ENCODE data around the gene SLC46A2. TPM values are rescaled to one million over a fixed set of nuclear protein-coding genes. Genes with fewer than 3 reads are reported as not detected.

SLC46A2 gene
- polyA plus RNA-seq, 1 donor from 2014 or later, result not detected

DNA sequence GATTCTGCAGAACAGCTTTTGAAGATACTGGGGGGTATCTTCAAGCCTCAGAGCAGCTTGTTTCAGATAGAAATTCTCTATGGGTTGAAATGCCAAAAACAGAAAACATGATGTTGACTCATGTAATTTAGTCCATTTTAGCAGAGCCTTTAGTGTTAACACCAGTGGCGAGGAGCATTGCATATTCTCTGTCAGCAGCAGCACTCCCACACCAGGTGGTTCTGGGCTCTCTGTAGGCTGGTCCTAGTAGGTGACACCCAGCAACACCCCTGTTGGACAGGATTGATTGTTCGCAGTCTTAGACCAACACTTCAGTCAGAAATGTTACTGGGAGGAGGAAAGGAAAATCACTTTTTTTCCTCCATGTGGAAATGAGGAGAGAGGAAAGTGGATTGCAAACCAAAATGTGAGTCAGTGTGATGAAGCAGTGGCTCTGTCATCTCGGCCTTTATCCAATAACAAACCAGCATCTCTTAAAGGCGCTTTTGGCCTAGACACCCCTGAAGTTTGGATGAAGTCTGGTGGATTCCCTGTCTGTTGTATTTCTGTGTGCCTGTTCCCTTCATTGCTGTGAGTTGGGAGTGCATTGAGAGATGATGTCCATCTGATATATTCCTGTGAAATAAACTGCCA lies 16.8 kb downstream of the SLC46A2 start:
- Histone ChIP-seq H3K27ac (ENCODE audit: low read length) (no peak overlapping the region), H3K9ac (ENCODE audit: low read length) (no peak overlapping the region)

DNA sequence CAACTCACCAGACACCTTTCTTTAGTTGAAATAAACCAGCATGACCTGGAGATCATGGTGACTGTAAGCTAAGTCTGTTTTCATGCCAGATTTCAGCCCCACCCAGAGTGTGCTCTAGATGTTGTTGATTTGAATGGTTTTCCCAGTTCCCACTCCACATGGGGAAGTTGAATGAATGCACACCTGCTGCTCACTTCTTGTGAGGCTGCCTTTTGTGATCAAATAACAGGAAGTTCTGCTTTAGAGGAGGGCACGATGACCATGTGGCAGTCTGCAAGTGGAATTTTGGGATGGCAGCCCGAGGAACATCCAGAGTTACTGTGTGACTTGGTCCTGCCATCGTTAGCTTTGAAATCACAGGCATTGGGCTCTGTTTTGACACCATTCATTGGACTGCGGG lies 18.7 kb downstream of the SLC46A2 start:
- H3K36me3 ChIP-seq (ENCODE audit: insufficient read depth, low read length), result peaks cover 4% of the 10 kb centered on the region
- no peak overlapping the region for H2AFZ ChIP-seq (ENCODE audit: low read depth, low read length)
- no peaks in the 10 kb centered on the region for H4K20me1 ChIP-seq (ENCODE audit: insufficient read depth)
- no peaks in the 10 kb centered on the region for H3K9me3 ChIP-seq (ENCODE audit: low read length)
- H3K27ac ChIP-seq (ENCODE audit: low read length), result no peak overlapping the region
- H3K79me2 ChIP-seq (replicated peaks; ENCODE audit: insufficient read depth, low read length), result no peaks in the 10 kb centered on the region
- H3K4me3 ChIP-seq (ENCODE audit: low read length), result no peak overlapping the region
- H3K9ac ChIP-seq (ENCODE audit: low read length), result no peak overlapping the region
- no peak overlapping the region for H3K4me2 ChIP-seq (ENCODE audit: low read length)
- no peak for TF ChIP-seq SMC3 (conservative IDR thresholded peaks at IDR 0.05; ENCODE audit: poor library complexity)
- TF ChIP-seq, protein P1, sequence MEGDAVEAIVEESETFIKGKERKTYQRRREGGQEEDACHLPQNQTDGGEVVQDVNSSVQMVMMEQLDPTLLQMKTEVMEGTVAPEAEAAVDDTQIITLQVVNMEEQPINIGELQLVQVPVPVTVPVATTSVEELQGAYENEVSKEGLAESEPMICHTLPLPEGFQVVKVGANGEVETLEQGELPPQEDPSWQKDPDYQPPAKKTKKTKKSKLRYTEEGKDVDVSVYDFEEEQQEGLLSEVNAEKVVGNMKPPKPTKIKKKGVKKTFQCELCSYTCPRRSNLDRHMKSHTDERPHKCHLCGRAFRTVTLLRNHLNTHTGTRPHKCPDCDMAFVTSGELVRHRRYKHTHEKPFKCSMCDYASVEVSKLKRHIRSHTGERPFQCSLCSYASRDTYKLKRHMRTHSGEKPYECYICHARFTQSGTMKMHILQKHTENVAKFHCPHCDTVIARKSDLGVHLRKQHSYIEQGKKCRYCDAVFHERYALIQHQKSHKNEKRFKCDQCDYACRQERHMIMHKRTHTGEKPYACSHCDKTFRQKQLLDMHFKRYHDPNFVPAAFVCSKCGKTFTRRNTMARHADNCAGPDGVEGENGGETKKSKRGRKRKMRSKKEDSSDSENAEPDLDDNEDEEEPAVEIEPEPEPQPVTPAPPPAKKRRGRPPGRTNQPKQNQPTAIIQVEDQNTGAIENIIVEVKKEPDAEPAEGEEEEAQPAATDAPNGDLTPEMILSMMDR (IDR thresholded peaks at IDR 0.05; ENCODE audit: poor library complexity, severe bottlenecking), result no peak
- TF ChIP-seq POLR2AphosphoS5 (IDR thresholded peaks at IDR 0.05), result no peak
- no peak for TF ChIP-seq EZH2 (IDR thresholded peaks at IDR 0.05; ENCODE audit: borderline replicate concordance, insufficient read depth, low read length, poor library complexity, severe bottlenecking)
- TF ChIP-seq, protein P2, sequence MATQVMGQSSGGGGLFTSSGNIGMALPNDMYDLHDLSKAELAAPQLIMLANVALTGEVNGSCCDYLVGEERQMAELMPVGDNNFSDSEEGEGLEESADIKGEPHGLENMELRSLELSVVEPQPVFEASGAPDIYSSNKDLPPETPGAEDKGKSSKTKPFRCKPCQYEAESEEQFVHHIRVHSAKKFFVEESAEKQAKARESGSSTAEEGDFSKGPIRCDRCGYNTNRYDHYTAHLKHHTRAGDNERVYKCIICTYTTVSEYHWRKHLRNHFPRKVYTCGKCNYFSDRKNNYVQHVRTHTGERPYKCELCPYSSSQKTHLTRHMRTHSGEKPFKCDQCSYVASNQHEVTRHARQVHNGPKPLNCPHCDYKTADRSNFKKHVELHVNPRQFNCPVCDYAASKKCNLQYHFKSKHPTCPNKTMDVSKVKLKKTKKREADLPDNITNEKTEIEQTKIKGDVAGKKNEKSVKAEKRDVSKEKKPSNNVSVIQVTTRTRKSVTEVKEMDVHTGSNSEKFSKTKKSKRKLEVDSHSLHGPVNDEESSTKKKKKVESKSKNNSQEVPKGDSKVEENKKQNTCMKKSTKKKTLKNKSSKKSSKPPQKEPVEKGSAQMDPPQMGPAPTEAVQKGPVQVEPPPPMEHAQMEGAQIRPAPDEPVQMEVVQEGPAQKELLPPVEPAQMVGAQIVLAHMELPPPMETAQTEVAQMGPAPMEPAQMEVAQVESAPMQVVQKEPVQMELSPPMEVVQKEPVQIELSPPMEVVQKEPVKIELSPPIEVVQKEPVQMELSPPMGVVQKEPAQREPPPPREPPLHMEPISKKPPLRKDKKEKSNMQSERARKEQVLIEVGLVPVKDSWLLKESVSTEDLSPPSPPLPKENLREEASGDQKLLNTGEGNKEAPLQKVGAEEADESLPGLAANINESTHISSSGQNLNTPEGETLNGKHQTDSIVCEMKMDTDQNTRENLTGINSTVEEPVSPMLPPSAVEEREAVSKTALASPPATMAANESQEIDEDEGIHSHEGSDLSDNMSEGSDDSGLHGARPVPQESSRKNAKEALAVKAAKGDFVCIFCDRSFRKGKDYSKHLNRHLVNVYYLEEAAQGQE (IDR thresholded peaks at IDR 0.05; ENCODE audit: borderline replicate concordance), result no peak
- TF ChIP-seq TAF1 (IDR thresholded peaks at IDR 0.05; ENCODE audit: low read depth), result no peak
- TF ChIP-seq EP300 (conservative IDR thresholded peaks at IDR 0.05; ENCODE audit: poor library complexity, severe bottlenecking), result no peak
- no peak for TF ChIP-seq MXI1 (conservative IDR thresholded peaks at IDR 0.05; ENCODE audit: poor library complexity, severe bottlenecking)
- TF ChIP-seq RAD21 (conservative IDR thresholded peaks at IDR 0.05), result no peak
- H3K9me2 ChIP-seq (ENCODE audit: insufficient read depth, low read length), result no peaks in the 10 kb centered on the region
- no peaks in the 10 kb centered on the region for H3F3A ChIP-seq (ENCODE audit: insufficient read depth, low read length, poor library complexity, severe bottlenecking)
- H3K27me3 ChIP-seq (ENCODE audit: insufficient read depth, low read depth, low read length), result no peaks in the 10 kb centered on the region

More for the DNA sequence above, 16.8 kb downstream of the SLC46A2 start:
- no peaks in the 10 kb centered on the region for H3F3A ChIP-seq (ENCODE audit: insufficient read depth, low read length, poor library complexity, severe bottlenecking)
- H2AFZ ChIP-seq (ENCODE audit: low read depth, low read length), result no peak overlapping the region
- H3K27me3 ChIP-seq (ENCODE audit: insufficient read depth, low read depth, low read length), result no peaks in the 10 kb centered on the region
- TF ChIP-seq RAD21 (conservative IDR thresholded peaks at IDR 0.05) (no peak), SMC3 (conservative IDR thresholded peaks at IDR 0.05; ENCODE audit: poor library complexity) (no peak), TAF1 (IDR thresholded peaks at IDR 0.05; ENCODE audit: low read depth) (no peak)
- TF ChIP-seq, protein P2 (IDR thresholded peaks at IDR 0.05; ENCODE audit: borderline replicate concordance), result no peak
- no peak overlapping the region for H3K4me3 ChIP-seq (ENCODE audit: low read length)
- no peaks in the 10 kb centered on the region for H4K20me1 ChIP-seq (ENCODE audit: insufficient read depth)
- H3K4me2 ChIP-seq (ENCODE audit: low read length), result no peak overlapping the region
- H3K36me3 ChIP-seq (ENCODE audit: insufficient read depth, low read length), result peaks cover 8% of the 10 kb centered on the region
- no peaks in the 10 kb centered on the region for H3K9me3 ChIP-seq (ENCODE audit: low read length)
- no peaks in the 10 kb centered on the region for H3K79me2 ChIP-seq (replicated peaks; ENCODE audit: insufficient read depth, low read length)
- no peaks in the 10 kb centered on the region for H3K9me2 ChIP-seq (ENCODE audit: insufficient read depth, low read length)

All from neural cell (in vitro differentiated cells).